Activated T-helper 1 cell treated with anti-CD3 and anti-CD28 coated beads, Interleukin-12 subunit alpha, Interleukin-12 subunit beta, Interleukin-2, Interleukin-4 antibody, amounts not matched to agents 30 ng/mL and 10 ng/mL and 1 ng/mL, durations not matched to agents 14 hours and 24 hours and 36 hours (primary cell): Measurements from ENCODE around the gene RPLP2. TPM values are rescaled to one million over a fixed set of nuclear protein-coding genes. Genes with fewer than 3 reads are reported as not detected.
A peak's percentile ranks its signal among the peaks of the same experiment; 100 is the strongest.

Experiments
- DNase-seq: peaks from one replicate; pipeline ENCODE4 v3.0.0; 2021; ENCODE audit warnings: low spot score
- H3K27ac Mint-ChIP-seq: one replicate; pipeline ENCODE4 v1.8.0; 2021; ENCODE audit warnings: mild to moderate bottlenecking, mixed read lengths
- H3K27me3 Mint-ChIP-seq: one replicate; pipeline ENCODE4 v1.8.0; 2022; ENCODE audit warnings: mild to moderate bottlenecking, moderate library complexity, mixed read lengths; ENCODE audit not compliant: insufficient read depth
- H3K36me3 Mint-ChIP-seq: one replicate; pipeline ENCODE4 v1.8.0; 2021; ENCODE audit warnings: low read depth, mixed read lengths
- H3K4me1 Mint-ChIP-seq: one replicate; pipeline ENCODE4 v1.8.0; 2021; ENCODE audit warnings: low read depth, mixed read lengths
- H3K4me3 Mint-ChIP-seq: one replicate; pipeline ENCODE4 v1.8.0; 2021; ENCODE audit warnings: mild to moderate bottlenecking, moderate library complexity, mixed read lengths
- H3K9me3 Mint-ChIP-seq: one replicate; pipeline ENCODE4 v1.8.0; 2021; ENCODE audit warnings: mixed read lengths
- intact Hi-C: fragments of 100-400 bp; cut with micrococcal nuclease; formaldehyde crosslinking; loops from one replicate; pipeline ENCODE4 v1.15.1; 2024
- total RNA-seq: library from RNA; stranded (reverse); gene quantifications from 2 replicates; pipeline ENCODE4 v1.2.3, GENCODE V29; 2022

RPLP2 gene
- total RNA-seq, 1 donor from 2014 or later = 2,072 TPM

- Mint-ChIP-seq H3K4me3 (peak overlapping the region; percentile 92), H3K9me3 (no peaks in the 10 kb centered on the region)
Observed at GRCh38 chr11:811446-812245, 1.9 kb downstream of the RPLP2 start.

GRCh38 chr11:812390-812789, 2.6 kb downstream of the RPLP2 start:
- Mint-ChIP-seq H3K27me3 (no peaks in the 10 kb centered on the region), H3K4me3 (peak overlapping the region; percentile 92), H3K9me3 (no peaks in the 10 kb centered on the region), H3K27ac (peak overlapping the region; percentile 34), H3K36me3 (peaks cover 29% of the 10 kb centered on the region), H3K4me1 (peaks cover 28% of the 10 kb centered on the region)
- no peak for DNase-seq
- intact Hi-C loops = no loop called here

More at GRCh38 chr11:811446-812245, 1.9 kb downstream of the RPLP2 start:
- peaks cover 28% of the 10 kb centered on the region for H3K4me1 Mint-ChIP-seq
- peaks cover 29% of the 10 kb centered on the region for H3K36me3 Mint-ChIP-seq
- peak overlapping the region; percentile 89 for H3K27ac Mint-ChIP-seq
- DNase-seq = no peak
- H3K27me3 Mint-ChIP-seq = no peaks in the 10 kb centered on the region
- intact Hi-C loops = no loop called here

GRCh38 chr11:813072-813455, 3.3 kb downstream of the RPLP2 start:
- Mint-ChIP-seq H3K36me3 (peaks cover 29% of the 10 kb centered on the region), H3K27ac (no peak overlapping the region), H3K4me3 (no peak overlapping the region), H3K27me3 (no peaks in the 10 kb centered on the region), H3K9me3 (no peaks in the 10 kb centered on the region), H3K4me1 (peaks cover 23% of the 10 kb centered on the region)
- intact Hi-C loops = no loop called here
- no peak for DNase-seq

- DNase-seq = no peak
- no peak overlapping the region for H3K4me3 Mint-ChIP-seq
- H3K36me3 Mint-ChIP-seq = peaks cover 29% of the 10 kb centered on the region
- H3K27me3 Mint-ChIP-seq = no peaks in the 10 kb centered on the region
- H3K4me1 Mint-ChIP-seq = peaks cover 22% of the 10 kb centered on the region
- intact Hi-C loops = no loop called here
- H3K27ac Mint-ChIP-seq = no peak overlapping the region
- H3K9me3 Mint-ChIP-seq = no peaks in the 10 kb centered on the region
Observed at GRCh38 chr11:813456-814096, 3.8 kb downstream of the RPLP2 start.

- Mint-ChIP-seq H3K27me3 (no peaks in the 10 kb centered on the region), H3K4me3 (no peak overlapping the region), H3K9me3 (no peaks in the 10 kb centered on the region), H3K27ac (no peak overlapping the region), H3K4me1 (peaks cover 17% of the 10 kb centered on the region), H3K36me3 (peaks cover 23% of the 10 kb centered on the region)
- DNase-seq = no peak
- intact Hi-C loops = no loop called here
Observed at GRCh38 chr11:815675-816432, 6.1 kb downstream of the RPLP2 start.

- Mint-ChIP-seq H3K9me3 (no peaks in the 10 kb centered on the region), H3K27ac (no peak overlapping the region), H3K4me3 (no peak overlapping the region), H3K4me1 (peaks cover 12% of the 10 kb centered on the region), H3K27me3 (no peaks in the 10 kb centered on the region), H3K36me3 (peaks cover 17% of the 10 kb centered on the region)
- no peak for DNase-seq
- intact Hi-C loops = no loop called here
Observed at GRCh38 chr11:816433-816779, 6.6 kb downstream of the RPLP2 start.

GRCh38 chr11:818396-819128, 8.8 kb downstream of the RPLP2 start, which contains the start of gene PNPLA2:
Gene PNPLA2 (plus strand): TSS chr11:818914. CDS start chr11:819719, 805 bp downstream.
- Mint-ChIP-seq H3K4me3 (peak within 1 kb of the TSS; percentile 87), H3K27me3 (no peaks in the 10 kb centered on the region), H3K9me3 (no peaks in the 10 kb centered on the region), H3K27ac (peak within 1 kb of the TSS; percentile 77), H3K4me1 (no peaks in the 10 kb centered on the region), H3K36me3 (no peaks in the 10 kb centered on the region)
- intact Hi-C loops = loop anchor here (1.0 kb wide), 3 partner anchors 9 to 22 kb away; partner anchors contain the start of genes CRACR2B and RPLP2
- no peak for DNase-seq

GRCh38 chr11:819129-819931, 9.6 kb downstream of the RPLP2 start:
- no peaks in the 10 kb centered on the region for H3K9me3 Mint-ChIP-seq
- DNase-seq = peak; percentile 86
- no peak overlapping the region for H3K27ac Mint-ChIP-seq
- H3K4me1 Mint-ChIP-seq = no peaks in the 10 kb centered on the region
- intact Hi-C loops = loop anchor here (1.0 kb wide), 3 partner anchors 8 to 23 kb away; partner anchors contain the start of genes CRACR2B and RPLP2
- H3K27me3 Mint-ChIP-seq = no peaks in the 10 kb centered on the region
- H3K4me3 Mint-ChIP-seq = peak overlapping the region; percentile 87
- H3K36me3 Mint-ChIP-seq = no peaks in the 10 kb centered on the region

GRCh38 chr11:819943-820649, 10.3 kb downstream of the RPLP2 start:
- no peaks in the 10 kb centered on the region for H3K27me3 Mint-ChIP-seq
- peaks cover 2% of the 10 kb centered on the region for H3K36me3 Mint-ChIP-seq
- peak; percentile 92 for DNase-seq
- H3K4me1 Mint-ChIP-seq = no peaks in the 10 kb centered on the region
- intact Hi-C loops = loop anchor here (1.0 kb wide), 5 partner anchors 7 to 24 kb away; partner anchors contain the start of genes CD151, CRACR2B, POLR2L and RPLP2
- no peaks in the 10 kb centered on the region for H3K9me3 Mint-ChIP-seq
- peak overlapping the region; percentile 81 for H3K27ac Mint-ChIP-seq
- H3K4me3 Mint-ChIP-seq = peak overlapping the region; percentile 87

GRCh38 chr11:820655-821511, 11.1 kb downstream of the RPLP2 start:
- peak overlapping the region; percentile 18 for H3K27ac Mint-ChIP-seq
- peak overlapping the region; percentile 87 for H3K4me3 Mint-ChIP-seq
- no peaks in the 10 kb centered on the region for H3K9me3 Mint-ChIP-seq
- intact Hi-C loops = loop anchor here (1.0 kb wide), 2 partner anchors 11 to 21 kb away; partner anchors contain the start of genes CD151, POLR2L and TSPAN4
- DNase-seq = no peak
- no peaks in the 10 kb centered on the region for H3K4me1 Mint-ChIP-seq
- peaks cover 2% of the 10 kb centered on the region for H3K36me3 Mint-ChIP-seq
- H3K27me3 Mint-ChIP-seq = no peaks in the 10 kb centered on the region
